ENCODE data around the gene SND1. TPM values are rescaled to one million over a fixed set of nuclear protein-coding genes. Genes with fewer than 3 reads are reported as not detected.

SND1 gene
- total RNA-seq, 1 experiment from 2014 or later: 218 TPM

- H3K4me3 Mint-ChIP-seq: no peak overlapping the region
- no peaks in the 10 kb centered on the region for H4K20me1 ChIP-seq (ENCODE audit: control insufficient read depth, insufficient read depth, insufficient read length)
- no peaks in the 10 kb centered on the region for H3K23me2 ChIP-seq (ENCODE audit: insufficient read length, low read depth, low read length, poor library complexity, severe bottlenecking)
- no peak overlapping the region for H3K14ac ChIP-seq (ENCODE audit: insufficient read depth, low read length)
- no peaks in the 10 kb centered on the region for H3K79me1 ChIP-seq (ENCODE audit: insufficient read depth, low read depth, low read length, poor library complexity, severe bottlenecking)
- no peaks in the 10 kb centered on the region; a peak in 1 of 7 replicates for H3K36me3 Mint-ChIP-seq (ENCODE audit: insufficient read depth in 1 of 3, low read depth in 3 of 3)
- H4K5ac ChIP-seq (ENCODE audit: insufficient read length, low read depth, low read length): no peak overlapping the region
- H3K27me3 ChIP-seq (ENCODE audit: insufficient read depth, low read length): no peaks in the 10 kb centered on the region
- no peak overlapping the region for H3K56ac ChIP-seq (ENCODE audit: insufficient read length, low read depth, low read length)
- no peak for DNase-seq
- no peak for TF ChIP-seq CTCF (conservative IDR thresholded peaks at IDR 0.05)
- H4K8ac ChIP-seq (replicated peaks; ENCODE audit: insufficient read length, low read depth, low read length): no peak overlapping the region
- no peak overlapping the region for H3K4me2 ChIP-seq (ENCODE audit: insufficient read depth, insufficient read length, low read length)
- H2BK12ac ChIP-seq (ENCODE audit: insufficient read length, low read depth, low read length): no peak overlapping the region
- no CpG with 5 or more reads among the region's 1 CpG for WGBS (ENCODE audit: extremely low coverage, insufficient read length, low lambda C conversion rate)
- peaks cover 6 to 7% of the 10 kb centered on the region in 2 experiments for H3K4me1 Mint-ChIP-seq
- H3T11ph ChIP-seq (ENCODE audit: low read length): no peak overlapping the region
- H3K27ac Mint-ChIP-seq: no peak overlapping the region
- H3K27ac ChIP-seq (ENCODE audit: insufficient read length, low read depth, low read length): no peak overlapping the region
- no peak overlapping the region for H2AFZ ChIP-seq (ENCODE audit: low read length)
- no peaks in the 10 kb centered on the region for H3K9me3 Mint-ChIP-seq
- no peak overlapping the region for H2AK5ac ChIP-seq (ENCODE audit: insufficient read length, low read length)
- H3K9ac ChIP-seq (ENCODE audit: extremely low read depth, insufficient read length, low read length): no peak overlapping the region
- no peaks in the 10 kb centered on the region for H3K4me1 ChIP-seq (ENCODE audit: insufficient read depth, low read length)
- no peak overlapping the region for H3K18ac ChIP-seq (ENCODE audit: insufficient read length, low read depth, low read length)
- no peak overlapping the region for H2BK20ac ChIP-seq (ENCODE audit: low read depth, low read length, poor library complexity, severe bottlenecking)
- H3K23ac ChIP-seq (ENCODE audit: insufficient read length, low read depth, low read length): no peak overlapping the region
- H2BK5ac ChIP-seq (ENCODE audit: insufficient read length, low read length): no peak overlapping the region
- H3K9me3 ChIP-seq (ENCODE audit: control insufficient read depth, low read depth, low read length): no peaks in the 10 kb centered on the region
- no peaks in the 10 kb centered on the region for H3K79me2 ChIP-seq (ENCODE audit: insufficient read depth, low read length)
- no peak overlapping the region for H3K4ac ChIP-seq (ENCODE audit: low read depth, low read length)
- no peak overlapping the region for H4K91ac ChIP-seq (ENCODE audit: insufficient read length, low read depth, low read length)
- H3K27me3 Mint-ChIP-seq (ENCODE audit: low read depth): no peaks in the 10 kb centered on the region
- no peak overlapping the region for H2BK15ac ChIP-seq (ENCODE audit: low read depth, low read length)
- H2BK120ac ChIP-seq (ENCODE audit: low read depth, low read length, poor library complexity, severe bottlenecking): no peak overlapping the region
Measured at GRCh38 chr7:128045766-128046165, 393.8 kb downstream of the SND1 start.

Data from H9 (cell line).